HG03460 (cell line): ENCODE data around the gene PYGL.
"Not testable (repeated sequence)": the region's sequence is repeated elsewhere in the genome, so short reads cannot be mapped to it uniquely, and the experiment has no call there.

Source experiments
- ATAC-seq: cut with Tn5 transposase; IDR thresholded peaks from one replicate; pipeline ENCODE4 v1.9.1; 2021; ENCODE audit not compliant: unreplicated experiment

The PYGL gene

DNA sequence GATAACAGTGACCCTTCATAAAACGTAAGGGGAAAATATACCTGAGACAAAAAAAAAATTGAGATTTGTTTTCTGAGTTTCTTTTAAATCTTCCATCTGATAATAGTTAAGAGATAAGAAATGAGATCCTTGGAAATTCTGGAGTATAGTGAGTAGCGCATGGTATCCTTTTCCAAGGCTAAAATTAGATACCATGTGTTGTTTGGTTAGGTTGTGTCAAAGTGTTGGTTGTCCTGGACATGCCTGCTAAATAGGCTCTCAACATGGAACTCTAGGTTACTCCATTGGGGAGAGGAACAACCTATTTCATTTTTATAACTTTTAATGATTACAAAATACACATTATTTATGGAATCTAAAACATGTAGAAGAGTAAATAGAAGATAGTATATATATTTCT is 14.8 kb downstream of the PYGL start:
- ATAC-seq: no peak

GRCh38 chr14:50928002-50928635 is 16.2 kb downstream of the PYGL start:
- ATAC-seq: no peak

GRCh38 chr14:50926851-50927386 is 17.4 kb downstream of the PYGL start:
- no peak for ATAC-seq

DNA sequence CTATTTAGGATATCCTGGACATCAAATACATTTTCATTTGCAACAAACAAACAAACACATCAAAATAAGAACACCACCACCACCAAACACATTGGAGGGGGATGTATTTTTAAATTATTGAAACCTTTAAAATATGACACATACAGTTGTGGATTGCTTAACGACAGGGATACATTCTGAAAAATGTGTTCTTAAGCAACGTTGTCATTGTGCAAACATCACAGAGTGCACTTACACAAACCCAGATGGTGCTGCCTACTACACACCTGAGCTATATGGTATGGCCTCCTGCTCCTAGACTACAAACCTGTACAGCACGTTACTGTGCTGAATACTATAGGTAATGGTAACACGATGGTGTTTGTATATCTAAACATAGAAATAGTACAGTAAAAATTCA is 19.4 kb downstream of the PYGL start:
- no peak for ATAC-seq

DNA sequence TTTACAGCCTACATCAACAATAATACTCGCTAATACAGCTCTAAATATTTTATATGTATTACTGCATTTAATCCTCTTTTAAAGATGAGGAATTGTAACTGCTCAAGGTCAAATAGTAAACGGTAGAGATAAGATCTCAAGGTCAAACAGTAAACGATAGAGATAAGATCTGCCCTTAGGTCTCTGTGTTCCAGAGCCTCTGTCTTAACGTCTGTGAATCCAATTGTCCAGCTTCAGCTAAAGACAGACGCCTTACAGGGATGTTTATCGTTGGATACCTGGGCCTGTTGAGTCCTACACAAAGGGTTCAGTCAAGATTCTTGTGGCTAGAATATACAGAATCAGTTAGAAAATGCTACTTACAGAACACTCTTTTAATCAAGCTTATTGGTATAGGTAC is 20.0 kb downstream of the PYGL start:
- ATAC-seq: no peak

GRCh38 chr14:50922803-50923202 is 21.5 kb downstream of the PYGL start:
- ATAC-seq: no peak

DNA sequence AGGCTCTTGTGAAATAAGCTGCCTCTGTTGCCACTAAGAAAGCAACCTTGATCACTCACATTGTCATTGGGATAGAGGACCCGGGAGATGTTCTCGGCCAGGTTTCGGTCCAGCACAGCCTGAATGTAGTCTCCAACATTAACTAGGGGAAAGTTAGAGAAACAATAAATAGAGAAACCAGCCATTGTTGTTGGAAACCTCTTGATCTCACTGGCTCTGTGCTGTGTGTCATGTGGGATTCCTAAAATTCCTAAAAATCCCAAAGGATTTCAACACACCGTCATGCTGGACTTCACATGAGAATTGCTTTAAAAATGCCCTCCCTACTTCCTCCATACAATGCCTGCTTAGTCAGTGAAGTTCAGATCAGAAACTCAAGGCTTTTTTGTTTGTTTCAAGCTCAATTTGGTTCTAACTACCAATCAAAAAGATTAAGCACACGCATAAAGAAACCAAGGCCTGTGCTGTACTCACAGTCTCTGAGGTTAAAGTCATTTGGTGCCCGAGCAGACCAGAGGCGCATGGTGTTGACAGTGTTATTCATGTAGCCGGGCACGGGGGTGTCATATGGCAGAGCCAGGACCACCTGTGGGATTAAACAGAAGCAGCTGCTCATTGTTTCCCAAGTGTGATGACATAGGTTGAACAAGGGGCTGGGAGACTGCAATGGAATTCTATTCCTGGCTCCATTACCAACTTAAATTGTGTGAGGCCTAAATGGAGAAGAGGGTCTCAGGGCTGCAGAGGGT is 23.6 kb downstream of the PYGL start:
- no peak for ATAC-seq

- ATAC-seq: not testable (repeated sequence)
These were observed 24.8 kb downstream of the PYGL start for GRCh38 chr14:50919524-50919923.

- ATAC-seq: no peak
These were observed 26.8 kb downstream of the PYGL start for GRCh38 chr14:50917449-50917848.

GRCh38 chr14:50910495-50911420 is 33.5 kb downstream of the PYGL start:
- ATAC-seq: no peak

GRCh38 chr14:50906326-50907065 is 37.8 kb downstream of the PYGL start:
- no peak for ATAC-seq

GRCh38 chr14:50904719-50905118 is 39.6 kb downstream of the PYGL start:
- no peak for ATAC-seq

GRCh38 chr14:50901361-50901760 is 42.9 kb downstream of the PYGL start:
- ATAC-seq: no peak

- ATAC-seq: no peak
These were observed 46.6 kb downstream of the PYGL start for GRCh38 chr14:50897658-50898175.

- not testable (repeated sequence) for ATAC-seq
These were observed 47.3 kb downstream of the PYGL start for GRCh38 chr14:50897005-50897404.

- not testable (repeated sequence) for ATAC-seq
These were observed 47.9 kb downstream of the PYGL start for GRCh38 chr14:50896421-50896820.

DNA sequence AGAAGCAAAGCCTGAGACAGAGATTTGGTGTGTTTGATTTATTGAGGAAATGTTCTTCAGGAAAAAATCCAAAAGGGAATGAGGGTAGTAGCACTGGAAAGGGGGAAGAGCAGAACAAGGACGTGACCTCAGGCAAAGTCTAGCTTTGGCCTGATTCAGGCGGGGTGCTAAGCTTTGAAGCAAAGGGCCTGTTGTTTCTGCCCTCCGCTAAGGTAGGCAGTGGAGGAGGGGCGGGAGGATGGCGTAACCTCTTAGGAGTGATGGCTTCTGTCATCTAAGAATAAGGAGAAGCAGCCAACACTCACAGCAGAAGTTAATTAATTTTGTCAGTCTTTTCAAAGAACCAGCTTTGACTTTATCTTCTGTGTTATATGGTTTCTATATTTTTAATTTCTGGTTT is 52.0 kb downstream of the PYGL start:
- ATAC-seq: no peak

DNA sequence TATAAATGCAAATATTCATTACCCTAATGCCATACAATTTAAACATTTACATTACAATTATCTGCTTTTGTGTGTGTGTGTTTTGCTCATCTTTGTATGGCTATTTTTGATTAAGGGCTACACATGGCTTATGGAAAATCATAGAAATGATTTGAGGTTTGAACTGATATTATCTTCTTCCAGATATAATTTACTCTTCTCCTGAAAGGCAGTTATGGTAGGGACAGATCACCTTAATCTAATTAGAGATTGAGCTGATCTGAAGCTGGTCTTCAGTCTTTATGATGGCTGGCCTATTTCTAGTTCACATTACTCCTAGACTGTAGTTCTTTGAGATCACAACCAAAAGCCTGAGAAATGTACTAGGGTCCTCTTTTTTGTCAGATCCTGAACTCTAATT is 56.8 kb downstream of the PYGL start:
- ATAC-seq: no peak

- ATAC-seq: no peak
These were observed 60.5 kb downstream of the PYGL start for GRCh38 chr14:50883827-50884197.
